ENCODE results near the gene ARHGAP30.
"Not testable (repeated sequence)": the region's sequence is repeated elsewhere in the genome, so short reads cannot be mapped to it uniquely, and the experiment has no call there.

GRCh38 chr1:161065681-161066080 lies 4.0 kb downstream of the ARHGAP30 start:
- not testable (repeated sequence) for TF ChIP-seq POLR2A, POLR2AphosphoS5 (IDR thresholded peaks at IDR 0.05; ENCODE audit: low read depth, low read length)

All from GM12892 (cell line).